ENCODE measurements around the gene RPL13.

The RPL13 gene

DNA sequence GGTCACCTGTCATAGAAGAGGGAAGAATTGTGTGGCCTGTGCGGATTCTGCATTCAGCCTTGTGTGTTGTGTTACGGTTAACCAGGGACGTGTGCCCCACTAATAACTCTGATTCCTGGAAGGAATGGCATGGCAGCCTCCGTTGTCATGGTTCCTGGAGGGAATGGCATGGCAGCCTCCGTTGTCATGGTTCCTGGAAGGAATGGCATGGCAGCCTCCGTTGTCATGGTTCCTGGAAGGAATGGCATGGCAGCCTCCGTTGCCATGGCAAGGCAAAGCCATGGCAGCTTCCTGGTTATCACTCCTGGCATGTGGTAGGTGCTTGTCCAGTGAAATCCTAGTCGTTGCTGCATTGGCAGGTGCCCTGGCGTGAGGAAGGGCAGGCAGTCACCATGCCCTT, 43.4 kb upstream of the RPL13 start:
- Histone ChIP-seq H3K4me2 (ENCODE audit: low read length) (no peak overlapping the region), H3K4me1 (ENCODE audit: control insufficient read depth, low read length) (no peaks in the 10 kb centered on the region), H3K9me3 (ENCODE audit: control insufficient read depth, insufficient read depth, low read length) (no peaks in the 10 kb centered on the region), H4K20me1 (ENCODE audit: control insufficient read depth, insufficient read depth, low read depth, low read length) (no peaks in the 10 kb centered on the region), H3K27ac (ENCODE audit: low read depth, low read length) (no peak overlapping the region), H3K9me2 (replicated peaks; ENCODE audit: control insufficient read depth, low read length) (no peaks in the 10 kb centered on the region), H3K36me3 (ENCODE audit: control insufficient read depth, low read length) (peaks cover 69% of the 10 kb centered on the region), H3F3A (ENCODE audit: control insufficient read depth, insufficient read depth) (no peaks in the 10 kb centered on the region), H3K4me3 (ENCODE audit: low read length) (no peak overlapping the region), H3K79me2 (ENCODE audit: control insufficient read depth, low read length) (peaks cover 52% of the 10 kb centered on the region), H3K27me3 (ENCODE audit: control insufficient read depth, low read length) (no peaks in the 10 kb centered on the region)
- TF ChIP-seq, protein P1, sequence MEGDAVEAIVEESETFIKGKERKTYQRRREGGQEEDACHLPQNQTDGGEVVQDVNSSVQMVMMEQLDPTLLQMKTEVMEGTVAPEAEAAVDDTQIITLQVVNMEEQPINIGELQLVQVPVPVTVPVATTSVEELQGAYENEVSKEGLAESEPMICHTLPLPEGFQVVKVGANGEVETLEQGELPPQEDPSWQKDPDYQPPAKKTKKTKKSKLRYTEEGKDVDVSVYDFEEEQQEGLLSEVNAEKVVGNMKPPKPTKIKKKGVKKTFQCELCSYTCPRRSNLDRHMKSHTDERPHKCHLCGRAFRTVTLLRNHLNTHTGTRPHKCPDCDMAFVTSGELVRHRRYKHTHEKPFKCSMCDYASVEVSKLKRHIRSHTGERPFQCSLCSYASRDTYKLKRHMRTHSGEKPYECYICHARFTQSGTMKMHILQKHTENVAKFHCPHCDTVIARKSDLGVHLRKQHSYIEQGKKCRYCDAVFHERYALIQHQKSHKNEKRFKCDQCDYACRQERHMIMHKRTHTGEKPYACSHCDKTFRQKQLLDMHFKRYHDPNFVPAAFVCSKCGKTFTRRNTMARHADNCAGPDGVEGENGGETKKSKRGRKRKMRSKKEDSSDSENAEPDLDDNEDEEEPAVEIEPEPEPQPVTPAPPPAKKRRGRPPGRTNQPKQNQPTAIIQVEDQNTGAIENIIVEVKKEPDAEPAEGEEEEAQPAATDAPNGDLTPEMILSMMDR (IDR thresholded peaks at IDR 0.05; ENCODE audit: low read depth, low read length, poor library complexity, severe bottlenecking): no peak
- no peak for TF ChIP-seq EZH2phosphoT487 (IDR thresholded peaks at IDR 0.05; ENCODE audit: borderline replicate concordance, low read length)

DNA sequence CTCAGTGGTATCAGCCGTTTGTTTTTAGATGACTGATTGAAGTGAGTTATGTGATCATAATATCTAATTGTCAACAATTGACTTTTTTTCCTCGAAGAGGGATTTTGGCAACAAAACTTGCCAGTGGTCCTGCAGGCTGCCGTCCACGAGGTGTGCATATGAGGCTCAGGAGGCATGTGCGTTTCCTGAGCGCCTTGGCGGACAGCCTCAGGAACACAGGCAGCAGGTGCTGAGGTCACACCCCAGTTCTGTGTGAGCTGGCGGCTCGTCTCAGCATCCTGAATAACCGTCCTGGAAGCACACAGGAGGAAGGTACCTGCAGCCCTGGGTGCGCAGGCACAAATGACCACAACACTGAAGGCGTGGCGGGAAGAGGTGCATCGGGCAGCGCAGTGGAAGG, 40.6 kb upstream of the RPL13 start:
- no peak overlapping the region for H3K4me3 ChIP-seq (ENCODE audit: low read length)
- no peak overlapping the region for H3K27ac ChIP-seq (ENCODE audit: low read depth, low read length)
- H3K9me2 ChIP-seq (replicated peaks; ENCODE audit: control insufficient read depth, low read length): no peaks in the 10 kb centered on the region
- H3K4me1 ChIP-seq (ENCODE audit: control insufficient read depth, low read length): peaks cover under 1% of the 10 kb centered on the region; the same call in 1 of the 2 replicates
- no peaks in the 10 kb centered on the region for H3K27me3 ChIP-seq (ENCODE audit: control insufficient read depth, low read length)
- H3K9me3 ChIP-seq (ENCODE audit: control insufficient read depth, insufficient read depth, low read length): no peaks in the 10 kb centered on the region
- no peak overlapping the region for H3K4me2 ChIP-seq (ENCODE audit: low read length)
- H4K20me1 ChIP-seq (ENCODE audit: control insufficient read depth, insufficient read depth, low read depth, low read length): no peaks in the 10 kb centered on the region
- TF ChIP-seq, protein P1 (IDR thresholded peaks at IDR 0.05; ENCODE audit: low read depth, low read length, poor library complexity, severe bottlenecking): no peak
- no peak for TF ChIP-seq EZH2phosphoT487 (IDR thresholded peaks at IDR 0.05; ENCODE audit: borderline replicate concordance, low read length)
- peaks cover 59% of the 10 kb centered on the region for H3K79me2 ChIP-seq (ENCODE audit: control insufficient read depth, low read length)
- H3F3A ChIP-seq (ENCODE audit: control insufficient read depth, insufficient read depth): no peaks in the 10 kb centered on the region
- H3K36me3 ChIP-seq (ENCODE audit: control insufficient read depth, low read length): peaks cover 77% of the 10 kb centered on the region

DNA sequence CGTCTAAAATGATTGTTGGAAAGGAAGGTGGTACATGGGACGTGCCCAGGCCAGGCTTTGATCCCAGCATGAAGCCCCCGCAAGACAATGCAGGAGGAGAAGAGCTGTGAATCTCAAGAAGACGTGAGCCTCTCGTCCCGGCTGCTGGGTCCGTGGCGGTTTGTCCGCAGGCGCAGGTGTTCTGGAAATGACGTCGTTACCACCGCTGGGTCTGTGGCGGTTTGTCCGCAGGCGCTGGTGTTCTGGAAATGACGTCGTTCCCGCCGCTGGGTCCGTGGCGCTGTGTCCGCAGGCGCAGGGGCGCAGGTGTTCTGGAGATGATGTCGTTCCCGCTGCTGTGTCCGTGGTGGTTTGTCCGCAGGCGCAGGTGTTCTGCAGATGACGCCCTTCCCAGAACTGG, 38.2 kb upstream of the RPL13 start:
- H3K79me2 ChIP-seq (ENCODE audit: control insufficient read depth, low read length): peaks cover 53% of the 10 kb centered on the region
- H3K4me2 ChIP-seq (ENCODE audit: low read length): no peak overlapping the region
- no peak overlapping the region for H3K4me3 ChIP-seq (ENCODE audit: low read length)
- peaks cover 7% of the 10 kb centered on the region; the same call in 1 of the 2 replicates for H3K4me1 ChIP-seq (ENCODE audit: control insufficient read depth, low read length)
- no peaks in the 10 kb centered on the region for H4K20me1 ChIP-seq (ENCODE audit: control insufficient read depth, insufficient read depth, low read depth, low read length)
- no peak overlapping the region for H3K27ac ChIP-seq (ENCODE audit: low read depth, low read length)
- H3K36me3 ChIP-seq (ENCODE audit: control insufficient read depth, low read length): peaks cover 88% of the 10 kb centered on the region
- TF ChIP-seq EZH2phosphoT487 (IDR thresholded peaks at IDR 0.05; ENCODE audit: borderline replicate concordance, low read length): no peak
- TF ChIP-seq, protein P1 (IDR thresholded peaks at IDR 0.05; ENCODE audit: low read depth, low read length, poor library complexity, severe bottlenecking): no peak
- no peaks in the 10 kb centered on the region for H3K9me3 ChIP-seq (ENCODE audit: control insufficient read depth, insufficient read depth, low read length)
- no peaks in the 10 kb centered on the region for H3F3A ChIP-seq (ENCODE audit: control insufficient read depth, insufficient read depth)
- no peaks in the 10 kb centered on the region for H3K27me3 ChIP-seq (ENCODE audit: control insufficient read depth, low read length)
- no peaks in the 10 kb centered on the region for H3K9me2 ChIP-seq (replicated peaks; ENCODE audit: control insufficient read depth, low read length)
